Measurements from ENCODE around the gene LSM5.

DNA sequence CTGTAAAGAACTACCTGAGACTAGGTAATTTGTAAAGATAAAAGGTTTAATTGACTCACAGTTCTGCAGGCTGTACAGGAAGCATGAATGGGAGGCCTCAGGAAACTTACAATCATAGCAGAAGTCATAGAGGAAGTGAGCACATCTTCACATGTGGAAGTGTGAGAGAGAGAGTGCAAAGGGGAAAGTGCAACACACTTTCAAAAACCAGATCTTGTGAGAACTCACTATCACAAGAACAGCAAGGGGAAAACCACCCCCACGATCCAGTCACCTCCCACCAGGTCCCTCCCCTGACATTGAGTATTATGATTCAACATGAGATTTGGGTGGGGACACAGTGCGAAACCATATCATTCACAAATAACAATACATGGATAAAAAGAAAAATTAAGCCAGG, 29.6 kb upstream of the LSM5 start:
- TF ChIP-seq CTCF (IDR thresholded peaks at IDR 0.05) (no peak), POLR2A (IDR thresholded peaks at IDR 0.05) (no peak)
